ENCODE measurements around the gene CELF2. TPM values are rescaled to one million over a fixed set of nuclear protein-coding genes. Genes with fewer than 3 reads are reported as not detected.

The CELF2 gene
- total RNA-seq, 4 donors from 2014 or later, result 106 to 127 (median 120) TPM

- Histone ChIP-seq H3K27ac (peak overlapping the region; percentile 73 to 98 (median 89)), H3K27me3 (no peaks in the 10 kb centered on the region), H3K4me3 (peak overlapping the region; percentile 1 to 46 (median 25)), H3K9me3 (no peaks in the 10 kb centered on the region), H3K36me3 (no peaks in the 10 kb centered on the region), H3K4me1 (peaks cover 0 to 27% (median 0%) of the 10 kb centered on the region in 4 donors)
- DNase-seq (ENCODE audit: low spot score in 2 of 2), result no peak
- no peak for TF ChIP-seq POLR2A (IDR thresholded peaks at IDR 0.05)
- no peak for TF ChIP-seq CTCF (IDR thresholded peaks at IDR 0.05)
- no peak for TF ChIP-seq EP300 (IDR thresholded peaks at IDR 0.05)
- 56 to 57% methylated on average over 3 of the region's 3 CpGs for WGBS, 2 donors
Observed at GRCh38 chr10:11006428-11006825, 11.2 kb upstream of the CELF2 start.

- no peaks in the 10 kb centered on the region for H3K27me3 ChIP-seq
- no peaks in the 10 kb centered on the region for H3K36me3 ChIP-seq
- H3K27ac ChIP-seq, result peak overlapping the region; percentile 73 to 98 (median 89)
- DNase-seq (ENCODE audit: low spot score in 2 of 2), result no peak
- TF ChIP-seq EP300 (IDR thresholded peaks at IDR 0.05) (peak in 1 of 2 donors; percentile 49), POLR2A (IDR thresholded peaks at IDR 0.05) (no peak)
- 46 to 51% methylated on average over 16 of the region's 16 CpGs for WGBS, 2 donors
- peak overlapping the region in 3 of 4 donors; percentile 9 to 46 (median 20) for H3K4me3 ChIP-seq
- peaks cover 0 to 29% (median 0%) of the 10 kb centered on the region in 4 donors for H3K4me1 ChIP-seq
- no peaks in the 10 kb centered on the region for H3K9me3 ChIP-seq
Observed at GRCh38 chr10:11007476-11008020, 10.1 kb upstream of the CELF2 start.

GRCh38 chr10:11009471-11010308 lies 8.0 kb upstream of the CELF2 start:
- Histone ChIP-seq H3K4me1 (peaks cover 0 to 31% (median 8%) of the 10 kb centered on the region in 4 donors), H3K27me3 (no peaks in the 10 kb centered on the region), H3K36me3 (no peaks in the 10 kb centered on the region), H3K27ac (peak overlapping the region; percentile 21 to 98 (median 89)), H3K4me3 (no peak overlapping the region), H3K9me3 (no peaks in the 10 kb centered on the region)
- DNase-seq (ENCODE audit: low spot score in 2 of 2), result no peak
- 66 to 67% methylated on average over 13 of the region's 13 CpGs for WGBS, 2 donors
- TF ChIP-seq CTCF (IDR thresholded peaks at IDR 0.05) (no peak), EP300 (IDR thresholded peaks at IDR 0.05) (no peak), POLR2A (IDR thresholded peaks at IDR 0.05) (peak in 1 of 2 donors; percentile 8)

GRCh38 chr10:11010582-11010981 lies 7.1 kb upstream of the CELF2 start:
- Histone ChIP-seq H3K4me3 (no peak overlapping the region), H3K27me3 (no peaks in the 10 kb centered on the region), H3K27ac (peak overlapping the region in 3 of 4 donors; percentile 84 to 98 (median 94)), H3K4me1 (peaks cover 0 to 36% (median 10%) of the 10 kb centered on the region in 4 donors), H3K9me3 (no peaks in the 10 kb centered on the region), H3K36me3 (no peaks in the 10 kb centered on the region)
- no peak for DNase-seq (ENCODE audit: low spot score in 2 of 2)
- 77 to 78% methylated on average over 6 of the region's 6 CpGs for WGBS, 2 donors
- TF ChIP-seq EP300 (IDR thresholded peaks at IDR 0.05), result no peak
- no peak for TF ChIP-seq POLR2A (IDR thresholded peaks at IDR 0.05)
- no peak for TF ChIP-seq CTCF (IDR thresholded peaks at IDR 0.05)

GRCh38 chr10:11011436-11011835 lies 6.2 kb upstream of the CELF2 start:
- H3K4me1 ChIP-seq, result peaks cover 0 to 45% (median 10%) of the 10 kb centered on the region in 4 donors
- peak overlapping the region in 2 of 4 donors; percentile 94 to 98 for H3K27ac ChIP-seq
- H3K9me3 ChIP-seq, result no peaks in the 10 kb centered on the region
- no peak for DNase-seq (ENCODE audit: low spot score in 2 of 2)
- no peaks in the 10 kb centered on the region for H3K27me3 ChIP-seq
- 76 to 87% methylated on average over 2 of the region's 2 CpGs for WGBS, 2 donors
- no peak overlapping the region for H3K4me3 ChIP-seq
- no peaks in the 10 kb centered on the region for H3K36me3 ChIP-seq
- TF ChIP-seq EP300 (IDR thresholded peaks at IDR 0.05) (no peak), POLR2A (IDR thresholded peaks at IDR 0.05) (no peak), CTCF (IDR thresholded peaks at IDR 0.05) (no peak)
